ENCODE results near the gene CKLF.
"Not testable (repeated sequence)": the region's sequence is repeated elsewhere in the genome, so short reads cannot be mapped to it uniquely, and the experiment has no call there.

Gene CKLF, protein sequence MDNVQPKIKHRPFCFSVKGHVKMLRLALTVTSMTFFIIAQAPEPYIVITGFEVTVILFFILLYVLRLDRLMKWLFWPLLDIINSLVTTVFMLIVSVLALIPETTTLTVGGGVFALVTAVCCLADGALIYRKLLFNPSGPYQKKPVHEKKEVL

DNA sequence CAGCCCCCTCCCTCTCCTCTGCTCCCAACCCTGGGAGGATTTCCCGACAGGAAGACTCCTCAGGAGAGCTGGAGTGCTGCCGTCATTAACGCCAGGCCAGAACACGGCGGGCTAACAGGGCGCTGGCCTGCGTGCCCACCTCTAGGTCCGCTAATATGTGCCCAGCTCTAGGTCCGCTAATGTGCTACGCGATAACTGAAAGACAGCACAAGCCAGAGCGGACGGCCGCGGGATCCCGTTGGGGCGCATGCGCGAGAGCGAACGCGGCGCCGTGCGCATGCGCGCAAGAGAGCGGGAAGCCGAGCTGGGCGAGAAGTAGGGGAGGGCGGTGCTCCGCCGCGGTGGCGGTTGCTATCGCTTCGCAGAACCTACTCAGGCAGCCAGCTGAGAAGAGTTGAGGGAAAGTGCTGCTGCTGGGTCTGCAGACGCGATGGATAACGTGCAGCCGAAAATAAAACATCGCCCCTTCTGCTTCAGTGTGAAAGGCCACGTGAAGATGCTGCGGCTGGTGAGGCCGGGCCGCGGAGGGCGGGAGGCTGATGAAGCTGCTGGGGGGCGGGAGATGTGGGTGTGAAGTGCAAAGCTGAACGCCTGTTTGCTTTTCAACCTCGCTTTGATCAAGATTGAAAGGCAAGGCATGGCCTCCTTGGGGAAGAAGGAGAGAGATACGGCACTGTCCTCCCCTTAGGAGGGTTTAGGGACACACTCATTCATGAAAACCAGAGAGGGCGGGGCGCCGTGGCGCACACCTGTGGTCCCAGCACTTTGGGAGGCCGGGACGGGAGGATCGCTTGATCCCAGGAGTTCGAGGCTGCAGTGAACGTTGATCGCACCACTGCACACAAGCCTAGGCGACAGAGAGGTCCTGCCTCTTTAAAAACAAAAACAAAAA lies at the start of gene CKLF:
Gene CKLF (plus strand): TSS at position 291 of the 892 bp plus-strand sequence. CDS start 140 bp downstream, at position 431.
- H3K4me1 Mint-ChIP-seq, result peaks cover 78% of the 10 kb centered on the region
- H3K4me3 Mint-ChIP-seq, result peak within 1 kb of the TSS; percentile 87
- no peaks in the 10 kb centered on the region for H3K27me3 Mint-ChIP-seq
- H3K36me3 Mint-ChIP-seq, result peaks cover 11% of the 10 kb centered on the region
- no peaks in the 10 kb centered on the region for H3K9me3 Mint-ChIP-seq
- peak; percentile 91 for ATAC-seq
- peak within 1 kb of the TSS; percentile 85 for H3K27ac Mint-ChIP-seq

DNA sequence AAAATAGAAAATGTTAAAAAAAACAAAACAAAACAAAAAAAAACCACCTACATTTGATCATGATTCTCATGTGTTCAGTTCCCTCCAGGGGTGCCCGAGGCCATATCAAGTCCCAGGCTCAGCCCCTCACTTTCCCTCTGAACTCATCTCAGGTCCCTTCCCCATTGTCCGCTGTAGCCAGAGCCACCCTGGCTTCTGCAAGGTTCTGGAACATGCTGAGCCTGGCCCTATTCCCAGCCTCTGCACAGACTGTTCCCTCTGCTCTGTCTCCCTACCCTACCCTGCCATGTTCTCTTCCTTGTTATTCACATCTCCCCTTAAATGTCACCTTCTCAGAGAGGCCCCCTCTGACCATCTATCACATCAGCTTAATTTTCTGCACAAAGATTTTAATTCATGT lies 49.3 kb upstream of the CKLF start:
- H3K27ac Mint-ChIP-seq, result no peak overlapping the region
- ATAC-seq, result no peak
- peaks cover 17% of the 10 kb centered on the region for H3K4me1 Mint-ChIP-seq
- H3K27me3 Mint-ChIP-seq, result no peaks in the 10 kb centered on the region
- H3K36me3 Mint-ChIP-seq, result no peaks in the 10 kb centered on the region
- H3K9me3 Mint-ChIP-seq, result no peaks in the 10 kb centered on the region
- no peak overlapping the region for H3K4me3 Mint-ChIP-seq

DNA sequence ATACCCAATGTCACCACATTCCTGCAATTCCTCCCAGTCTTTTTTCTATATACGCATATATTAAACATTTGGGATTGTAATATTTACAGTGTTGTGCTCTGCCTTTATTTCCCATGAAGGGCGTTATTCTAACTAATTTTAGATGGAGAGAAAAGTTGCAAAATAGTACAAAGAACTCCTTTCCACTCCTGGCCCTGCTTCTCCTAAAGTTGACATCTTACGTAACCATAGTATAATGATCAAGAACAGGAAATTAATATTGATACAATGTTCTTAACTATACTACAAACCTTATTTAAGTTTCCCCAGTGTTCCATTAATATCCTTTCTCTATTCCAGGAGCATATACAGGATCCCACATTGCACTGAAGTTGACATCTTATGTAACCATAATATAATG lies 48.8 kb upstream of the CKLF start:
- Mint-ChIP-seq H3K4me3 (no peak overlapping the region), H3K9me3 (no peaks in the 10 kb centered on the region), H3K27me3 (no peaks in the 10 kb centered on the region), H3K36me3 (no peaks in the 10 kb centered on the region), H3K27ac (no peak overlapping the region), H3K4me1 (peaks cover 23% of the 10 kb centered on the region)
- no peak for ATAC-seq

DNA sequence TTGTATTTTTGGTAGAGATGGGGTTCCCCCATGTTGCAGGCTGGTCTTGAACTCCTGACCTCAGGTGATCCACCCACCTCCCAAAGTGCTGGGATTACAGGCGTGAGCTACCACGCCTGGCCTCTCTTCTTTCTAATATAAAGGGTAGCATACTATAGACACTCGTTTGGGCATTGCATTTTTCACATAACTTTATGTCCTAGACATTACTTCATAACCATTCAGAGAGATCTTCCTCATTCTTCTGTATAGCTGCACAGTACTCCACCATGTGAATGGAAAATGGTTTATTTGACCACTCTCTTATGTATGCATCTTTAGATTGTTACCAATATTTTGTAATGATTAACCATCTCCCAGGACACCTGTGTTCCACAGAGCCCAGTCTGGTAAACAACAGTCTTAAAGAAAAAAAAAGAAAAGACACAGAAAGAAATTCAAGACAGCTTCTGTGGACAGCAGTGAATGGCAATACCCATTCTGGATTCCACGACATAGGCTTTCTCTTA lies 44.6 kb upstream of the CKLF start:
- Mint-ChIP-seq H3K27ac (no peak overlapping the region), H3K4me3 (no peak overlapping the region)

DNA sequence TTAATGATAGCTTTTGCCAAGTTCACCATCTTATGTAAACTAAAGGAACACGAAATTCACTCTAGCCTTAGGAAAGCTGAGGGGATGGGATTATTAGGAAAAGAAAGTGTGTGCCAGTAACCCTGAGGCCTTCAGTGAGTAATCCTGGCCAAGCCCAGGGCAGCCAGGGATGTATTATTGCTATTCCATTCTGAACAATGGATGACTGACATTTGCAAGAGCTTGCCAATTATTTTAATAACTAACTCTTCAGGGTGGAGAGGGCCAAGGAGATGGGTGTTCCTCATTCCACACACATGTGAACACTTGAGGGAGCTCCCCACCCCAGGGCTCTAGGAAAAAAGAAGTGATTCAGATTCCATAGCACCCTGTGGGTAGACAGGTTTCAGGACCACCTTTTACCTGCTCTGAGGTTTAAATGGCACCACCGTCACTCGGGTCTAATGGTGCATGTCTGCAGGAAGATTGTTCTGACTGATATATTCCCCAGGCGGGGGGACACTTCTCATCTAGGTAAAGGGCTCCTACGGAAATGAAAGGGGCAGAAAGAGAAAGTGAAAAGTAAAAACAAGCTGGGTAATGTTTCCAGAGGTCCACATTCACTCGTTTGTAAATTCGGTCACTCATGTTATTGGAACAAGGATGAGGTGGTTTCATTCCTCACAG lies 44.0 kb upstream of the CKLF start:
- Mint-ChIP-seq H3K4me1 (peaks cover 28% of the 10 kb centered on the region), H3K27me3 (no peaks in the 10 kb centered on the region), H3K9me3 (no peaks in the 10 kb centered on the region), H3K27ac (peak overlapping the region; percentile 50), H3K4me3 (peak overlapping the region; percentile 4), H3K36me3 (no peaks in the 10 kb centered on the region)
- ATAC-seq, result peak; percentile 94

More for the DNA sequence above, 44.6 kb upstream of the CKLF start:
- ATAC-seq, result no peak
- Mint-ChIP-seq H3K36me3 (no peaks in the 10 kb centered on the region), H3K4me1 (peaks cover 28% of the 10 kb centered on the region), H3K9me3 (no peaks in the 10 kb centered on the region), H3K27me3 (no peaks in the 10 kb centered on the region)

DNA sequence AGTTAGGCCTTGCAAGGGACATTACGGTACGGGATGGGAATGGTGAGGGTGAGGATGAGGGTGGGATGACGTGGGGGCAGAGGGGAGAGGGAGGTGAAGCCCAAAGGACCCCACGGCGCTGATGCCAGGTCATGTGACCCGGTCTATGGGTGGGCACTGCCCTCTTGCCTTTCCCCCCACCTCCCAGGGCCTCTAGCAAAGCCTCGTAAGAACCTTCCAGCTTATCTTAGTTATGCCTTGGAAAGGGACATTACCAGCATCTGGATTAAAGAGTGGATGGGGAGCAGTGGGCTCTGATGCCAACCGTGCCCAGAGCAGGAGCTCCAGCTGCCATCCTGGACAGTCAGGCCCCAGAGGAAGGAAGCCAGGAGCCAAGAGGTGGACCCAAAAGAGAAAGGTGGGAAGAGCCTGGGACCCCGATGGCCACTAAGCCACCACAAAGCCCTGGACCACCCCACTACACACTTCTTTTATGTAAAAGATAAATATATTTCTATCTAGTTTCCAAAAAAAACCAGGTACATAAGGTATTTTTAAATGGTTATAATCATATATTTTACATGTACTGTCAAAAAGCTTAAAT lies 43.4 kb upstream of the CKLF start:
- Mint-ChIP-seq H3K36me3 (no peaks in the 10 kb centered on the region), H3K4me1 (peaks cover 28% of the 10 kb centered on the region), H3K27ac (peak overlapping the region; percentile 50), H3K27me3 (no peaks in the 10 kb centered on the region), H3K9me3 (no peaks in the 10 kb centered on the region), H3K4me3 (peak overlapping the region; percentile 4)
- no peak for ATAC-seq

DNA sequence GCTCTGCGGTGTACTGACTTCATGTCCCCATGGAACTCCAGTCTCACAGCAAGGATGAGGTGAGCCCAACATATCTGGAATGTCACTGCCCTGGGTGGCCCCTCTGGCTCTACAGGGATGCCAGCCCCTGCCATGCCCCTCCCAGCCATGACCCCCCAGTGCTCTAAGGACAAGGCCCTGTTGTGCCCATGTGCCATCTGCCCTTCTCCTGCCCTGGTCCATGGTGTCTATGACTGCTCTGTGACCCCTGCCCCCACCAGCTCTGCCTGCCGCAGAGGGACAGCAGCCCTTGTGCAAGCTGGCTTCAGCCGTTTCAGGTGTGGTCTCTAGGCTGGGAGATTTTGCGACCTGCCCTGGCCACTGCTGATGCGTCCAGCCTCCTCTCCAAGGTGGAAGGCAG lies 42.8 kb upstream of the CKLF start:
- H3K27ac Mint-ChIP-seq, result no peak overlapping the region
- no peaks in the 10 kb centered on the region for H3K27me3 Mint-ChIP-seq
- no peaks in the 10 kb centered on the region for H3K36me3 Mint-ChIP-seq
- ATAC-seq, result no peak
- H3K4me1 Mint-ChIP-seq, result peaks cover 28% of the 10 kb centered on the region
- H3K4me3 Mint-ChIP-seq, result no peak overlapping the region
- no peaks in the 10 kb centered on the region for H3K9me3 Mint-ChIP-seq

DNA sequence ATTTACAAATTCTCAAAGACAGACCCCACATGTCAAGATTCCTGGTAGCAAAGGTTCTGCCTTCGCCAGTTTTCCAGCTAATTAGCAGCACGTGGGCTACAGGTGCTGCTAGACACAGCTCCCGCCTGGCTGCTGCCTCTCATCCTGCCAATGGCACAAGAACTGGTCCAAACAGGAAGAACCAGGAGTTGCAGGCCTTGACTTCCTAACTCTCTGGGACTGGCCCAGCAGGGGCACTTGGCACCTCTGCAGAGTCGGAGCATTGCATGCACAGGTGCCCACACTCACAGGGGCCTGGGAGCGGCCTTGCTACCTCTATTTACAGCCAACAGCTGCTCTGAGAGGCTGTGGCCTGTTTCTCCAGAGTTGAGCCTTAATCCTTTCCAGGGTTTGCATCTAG lies 42.1 kb upstream of the CKLF start:
- H3K4me3 Mint-ChIP-seq, result no peak overlapping the region
- H3K4me1 Mint-ChIP-seq, result peaks cover 30% of the 10 kb centered on the region
- ATAC-seq, result no peak
- no peaks in the 10 kb centered on the region for H3K27me3 Mint-ChIP-seq
- H3K9me3 Mint-ChIP-seq, result no peaks in the 10 kb centered on the region
- no peaks in the 10 kb centered on the region for H3K36me3 Mint-ChIP-seq
- no peak overlapping the region for H3K27ac Mint-ChIP-seq

DNA sequence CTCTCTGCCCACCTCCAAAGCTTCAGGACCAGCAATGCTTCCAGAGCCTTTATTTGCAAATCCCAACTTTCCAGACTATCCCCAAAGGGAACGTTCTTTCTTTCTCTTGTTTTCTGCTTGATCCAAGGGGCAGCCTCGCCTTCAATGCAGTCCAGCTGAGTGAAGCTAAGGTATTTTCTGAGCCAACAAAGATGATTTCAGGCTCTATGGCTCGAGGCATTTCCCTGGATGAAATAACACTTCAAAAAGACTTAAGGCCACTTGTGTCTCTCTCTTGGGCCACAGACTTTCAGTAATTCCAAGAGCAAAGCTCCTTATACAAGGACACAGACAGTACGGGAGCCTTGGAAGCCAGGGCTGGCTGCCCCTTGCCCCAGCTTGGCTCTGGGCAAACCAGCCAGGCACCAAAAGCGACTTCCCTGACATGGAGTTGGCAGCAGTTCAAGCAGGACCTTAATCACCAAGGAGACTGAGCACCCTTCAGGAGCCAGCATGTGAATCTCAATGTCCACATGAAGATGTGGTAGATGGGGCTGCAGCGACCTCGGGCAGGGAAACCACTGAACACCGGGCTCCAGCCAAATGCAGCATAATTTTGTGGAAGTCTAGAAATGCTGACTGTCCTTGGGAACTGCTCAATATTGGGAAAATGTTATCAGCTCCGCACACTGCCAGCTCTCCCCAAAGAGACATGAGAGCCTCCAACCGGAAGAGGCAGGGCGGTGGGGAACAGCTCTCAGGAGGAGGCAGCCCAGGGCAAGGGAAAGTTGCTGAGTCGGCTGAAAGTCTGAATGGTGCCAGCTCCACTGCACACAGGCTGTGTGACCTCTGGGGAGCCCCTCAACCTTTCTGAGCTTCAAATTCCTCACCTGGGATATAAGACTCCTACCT lies 41.4 kb upstream of the CKLF start:
- peaks cover 31% of the 10 kb centered on the region for H3K4me1 Mint-ChIP-seq
- H3K9me3 Mint-ChIP-seq, result no peaks in the 10 kb centered on the region
- no peaks in the 10 kb centered on the region for H3K27me3 Mint-ChIP-seq
- no peaks in the 10 kb centered on the region for H3K36me3 Mint-ChIP-seq
- no peak overlapping the region for H3K4me3 Mint-ChIP-seq
- no peak for ATAC-seq
- H3K27ac Mint-ChIP-seq, result no peak overlapping the region

DNA sequence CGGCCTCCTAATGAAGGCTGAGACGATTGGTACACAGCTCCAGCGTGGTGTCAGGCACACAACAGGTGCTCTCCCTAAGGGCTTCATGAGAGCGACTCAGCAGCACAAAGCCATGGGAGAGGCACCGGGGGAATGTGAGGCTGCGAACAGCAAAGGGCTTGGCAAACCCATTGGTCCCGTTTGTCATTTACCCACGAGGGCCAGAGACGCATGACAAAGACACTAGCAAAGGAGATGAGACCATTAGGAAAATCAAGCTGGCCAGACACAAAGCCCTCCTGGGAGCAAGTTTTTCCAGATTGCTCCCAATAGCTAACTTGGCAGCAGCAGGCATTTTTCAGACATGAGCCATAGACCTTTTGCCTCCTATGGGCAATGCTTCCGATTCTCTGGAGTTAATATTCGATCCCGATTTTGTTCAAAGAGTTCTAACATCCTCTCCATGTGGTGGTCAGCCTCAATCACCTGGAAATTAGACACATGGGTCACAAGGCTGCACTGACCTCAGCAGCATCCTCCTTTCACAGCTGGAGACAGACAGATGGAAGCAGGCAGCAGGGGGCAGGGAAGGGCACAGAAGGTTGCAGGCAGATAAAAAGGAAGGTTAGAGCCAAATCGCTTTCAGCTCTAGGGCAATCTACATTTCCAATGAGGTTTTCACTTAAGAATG lies 40.6 kb upstream of the CKLF start:
- Mint-ChIP-seq H3K9me3 (no peaks in the 10 kb centered on the region), H3K4me1 (peaks cover 39% of the 10 kb centered on the region), H3K36me3 (no peaks in the 10 kb centered on the region), H3K27me3 (no peaks in the 10 kb centered on the region), H3K27ac (no peak overlapping the region), H3K4me3 (no peak overlapping the region)
- no peak for ATAC-seq

DNA sequence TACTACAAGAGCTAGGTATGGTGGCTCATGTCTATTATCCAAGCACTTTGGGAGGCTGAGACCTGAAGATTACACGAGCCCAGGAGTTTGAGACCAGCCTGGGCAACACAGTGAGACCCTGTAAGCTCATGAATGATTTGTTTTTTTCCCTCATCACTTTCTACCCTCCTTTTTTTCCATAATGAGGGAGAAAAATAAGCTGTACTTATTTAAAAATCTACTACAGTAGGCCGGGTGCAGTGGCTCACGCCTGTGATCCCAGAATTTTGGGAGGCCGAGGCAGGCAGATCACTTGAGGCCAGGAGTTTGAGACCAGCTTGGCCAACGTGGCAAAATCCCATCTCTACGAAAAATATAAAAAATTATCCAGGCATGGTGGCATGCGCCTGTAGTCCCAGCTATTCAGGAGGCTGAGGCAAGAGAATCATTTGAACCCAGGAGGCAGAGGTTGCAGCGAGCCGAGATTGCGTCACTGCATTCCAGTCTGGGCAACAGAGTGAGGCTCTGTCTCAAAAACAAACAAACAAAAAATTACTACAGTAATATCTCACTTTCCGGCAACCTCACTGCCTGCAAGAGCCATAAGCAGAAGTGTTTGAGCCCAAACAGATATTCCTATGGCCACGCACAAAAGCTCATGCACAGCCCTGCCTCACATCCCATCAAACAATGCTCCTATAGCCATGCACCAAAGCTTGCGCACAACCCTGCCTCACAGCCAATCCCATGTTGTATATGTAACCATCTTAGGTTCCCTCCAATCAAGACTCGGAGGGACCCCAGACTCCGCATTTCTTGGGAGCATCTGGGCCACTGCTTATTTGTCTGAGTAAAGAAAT lies 39.9 kb upstream of the CKLF start:
- peaks cover 44% of the 10 kb centered on the region for H3K4me1 Mint-ChIP-seq
- no peak overlapping the region for H3K27ac Mint-ChIP-seq

DNA sequence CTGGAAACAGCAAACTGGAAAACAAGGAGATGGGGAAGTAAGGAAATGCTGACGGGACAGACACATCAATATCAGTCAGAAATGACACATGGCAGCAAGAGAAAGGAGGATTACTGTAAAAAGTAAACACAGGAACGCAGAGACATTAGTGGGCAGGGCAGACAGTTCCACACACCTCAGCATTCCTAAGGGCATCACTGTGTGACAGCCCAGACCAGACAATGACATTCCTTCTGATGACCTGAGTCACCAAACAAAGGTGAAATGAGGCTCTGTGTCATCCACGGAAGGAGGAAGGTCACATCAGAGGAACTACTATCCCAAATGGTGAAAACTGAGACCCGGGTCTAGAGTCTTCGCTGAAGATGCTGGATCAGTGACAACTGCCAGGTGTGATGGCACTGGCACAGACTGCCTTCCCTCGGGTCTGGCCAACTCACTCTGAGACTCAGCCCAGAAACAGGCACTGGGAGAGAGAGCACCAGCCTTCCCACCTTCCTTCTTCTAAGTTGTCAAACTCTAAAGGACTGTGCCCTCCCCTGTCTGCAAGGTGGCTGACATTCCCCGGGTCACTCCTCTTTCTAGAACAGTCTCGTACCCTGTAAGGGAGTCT lies 39.2 kb upstream of the CKLF start:
- Mint-ChIP-seq H3K4me3 (no peak overlapping the region), H3K27ac (no peak overlapping the region), H3K27me3 (no peaks in the 10 kb centered on the region), H3K9me3 (no peaks in the 10 kb centered on the region), H3K4me1 (peaks cover 44% of the 10 kb centered on the region), H3K36me3 (no peaks in the 10 kb centered on the region)
- ATAC-seq, result no peak

More for the DNA sequence above, 39.9 kb upstream of the CKLF start:
- no peak overlapping the region for H3K4me3 Mint-ChIP-seq
- H3K27me3 Mint-ChIP-seq, result no peaks in the 10 kb centered on the region
- no peaks in the 10 kb centered on the region for H3K9me3 Mint-ChIP-seq
- ATAC-seq, result no peak
- no peaks in the 10 kb centered on the region for H3K36me3 Mint-ChIP-seq

DNA sequence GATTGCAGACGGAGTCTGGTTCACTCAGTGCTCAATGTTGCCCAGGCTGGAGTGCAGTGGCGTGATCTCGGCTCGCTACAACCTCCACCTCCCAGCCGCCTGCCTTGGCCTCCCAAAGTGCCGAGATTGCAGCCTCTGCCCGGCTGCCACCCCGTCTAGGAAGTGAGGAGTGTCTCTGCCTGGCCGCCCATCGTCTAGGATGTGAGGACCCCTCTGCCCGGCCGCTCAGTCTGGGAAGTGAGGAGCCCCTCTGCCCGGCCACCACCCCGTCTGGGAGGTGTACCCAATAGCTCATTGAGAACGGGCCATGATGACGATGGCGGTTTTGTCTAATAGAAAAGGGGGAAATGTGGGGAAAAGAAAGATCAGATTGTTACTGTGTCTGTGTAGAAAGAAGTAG lies 38.0 kb upstream of the CKLF start:
- H3K4me1 Mint-ChIP-seq, result peaks cover 38% of the 10 kb centered on the region
- ATAC-seq, H3K27ac Mint-ChIP-seq, H3K4me3 Mint-ChIP-seq, H3K9me3 Mint-ChIP-seq, H3K36me3 Mint-ChIP-seq, H3K27me3 Mint-ChIP-seq: not testable (repeated sequence)
